MM.1S (cell line): Measurements from ENCODE around the gene ANTXR1.

Experiments used
- EZH2 ChIP-seq: fragments of 300-600 bp; sonication (generic); optimal IDR thresholded peaks from 2 replicates; pipeline ENCODE3; 2017; ENCODE audit warnings: low read depth, mild to moderate bottlenecking, antibody characterized with exemption, low read length, mixed read lengths
- TF ChIP-seq, protein P1 (sequence below): fragments of 300-600 bp; sonication (generic); IDR thresholded peaks from 2 replicates; pipeline ENCODE4 v1.5.1; 2016; ENCODE audit warnings: antibody characterized with exemption, low read length, mixed read lengths

DNA sequence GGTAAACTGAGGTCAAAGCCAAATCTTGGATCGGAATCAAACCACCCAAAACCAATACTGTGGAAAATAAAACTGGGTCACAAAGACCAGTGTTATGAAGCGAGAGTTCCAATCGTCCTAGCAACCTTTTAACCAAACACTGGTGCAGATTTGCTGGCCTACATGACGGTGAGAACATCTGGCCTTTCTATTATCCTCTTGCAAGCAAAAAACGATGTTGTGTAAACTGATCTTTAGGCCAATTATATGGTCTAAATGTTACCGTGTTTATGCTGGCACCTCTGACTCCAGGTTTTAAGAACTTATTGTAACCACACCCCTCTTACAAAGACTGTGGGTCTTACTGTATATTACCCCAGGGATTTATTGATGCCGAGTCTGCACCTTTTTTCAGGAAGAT, 228.1 kb downstream of the ANTXR1 start:
- TF ChIP-seq, protein P1, sequence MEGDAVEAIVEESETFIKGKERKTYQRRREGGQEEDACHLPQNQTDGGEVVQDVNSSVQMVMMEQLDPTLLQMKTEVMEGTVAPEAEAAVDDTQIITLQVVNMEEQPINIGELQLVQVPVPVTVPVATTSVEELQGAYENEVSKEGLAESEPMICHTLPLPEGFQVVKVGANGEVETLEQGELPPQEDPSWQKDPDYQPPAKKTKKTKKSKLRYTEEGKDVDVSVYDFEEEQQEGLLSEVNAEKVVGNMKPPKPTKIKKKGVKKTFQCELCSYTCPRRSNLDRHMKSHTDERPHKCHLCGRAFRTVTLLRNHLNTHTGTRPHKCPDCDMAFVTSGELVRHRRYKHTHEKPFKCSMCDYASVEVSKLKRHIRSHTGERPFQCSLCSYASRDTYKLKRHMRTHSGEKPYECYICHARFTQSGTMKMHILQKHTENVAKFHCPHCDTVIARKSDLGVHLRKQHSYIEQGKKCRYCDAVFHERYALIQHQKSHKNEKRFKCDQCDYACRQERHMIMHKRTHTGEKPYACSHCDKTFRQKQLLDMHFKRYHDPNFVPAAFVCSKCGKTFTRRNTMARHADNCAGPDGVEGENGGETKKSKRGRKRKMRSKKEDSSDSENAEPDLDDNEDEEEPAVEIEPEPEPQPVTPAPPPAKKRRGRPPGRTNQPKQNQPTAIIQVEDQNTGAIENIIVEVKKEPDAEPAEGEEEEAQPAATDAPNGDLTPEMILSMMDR: no peak
- TF ChIP-seq EZH2: no peak
